B cell (primary cell): Measurements from ENCODE around the gene EEFSEC. TPM values are rescaled to one million over a fixed set of nuclear protein-coding genes. Genes with fewer than 3 reads are reported as not detected.

ENCODE experiments used
- ATAC-seq: fragments of 200-7000 bp; cut with Tn5 transposase; one replicate; pipeline ENCODE4 v1.10.0; 2021; ENCODE audit warnings: low read depth, mild to moderate bottlenecking, moderate number of reproducible peaks, moderate library complexity
- CTCF ChIA-PET: fragments of 350-600 bp; sonication (Branson Sonifier 250); formaldehyde crosslinking; loops from one replicate; lab custom pipeline; 2021; ENCODE audit warnings: antibody characterized with exemption, inconsistent platforms; lab: Charles Lee
- POLR2A ChIA-PET: fragments of 350-600 bp; sonication (Branson Sonifier 250); formaldehyde crosslinking; loops from one replicate; lab custom pipeline; 2021; ENCODE audit warnings: antibody characterized with exemption; lab: Charles Lee
- DNase-seq: peaks from one replicate; pipeline ENCODE4 v3.0.0; 2013
- H2AFZ ChIP-seq: 2 replicates; pipeline ENCODE4 v1.6.1; 2012; ENCODE audit warnings: mild to moderate bottlenecking, low read depth, low read length; ENCODE audit not compliant: insufficient read depth, poor library complexity, severe bottlenecking
- H3K27ac ChIP-seq, 2 donors: 1 replicate in 1 of 2; 2 replicates in 1 of 2; pipeline ENCODE4 v1.5.1; 2012 to 2013; ENCODE audit warnings: low read length in 2 of 2, mild to moderate bottlenecking in 2 of 2, moderate library complexity in 1 of 2
- H3K27me3 ChIP-seq, 4 experiments: fragments of 200-600 bp in 1 of 4; sonication (generic) in 1 of 4; replicated peaks in 1 of 4; 1 replicate in 2 of 4; 2 replicates in 2 of 4; pipeline versions ENCODE4 v1.6.1 to v1.7.0; 2013 to 2016; ENCODE audit warnings: low read length in 3 of 4, mild to moderate bottlenecking in 2 of 4, mixed read lengths in 1 of 4, moderate library complexity in 1 of 4; ENCODE audit not compliant: insufficient read depth in 4 of 4, control insufficient read depth in 3 of 4; ENCODE audit errors: control extremely low read depth in 1 of 4
- H3K36me3 ChIP-seq, 2 experiments: replicated peaks in 1 of 2; 1 replicate in 1 of 2; 2 replicates in 1 of 2; pipeline versions ENCODE4 v1.6.1 to v1.7.1; 2013; ENCODE audit warnings: low read length in 1 of 2; ENCODE audit not compliant: insufficient read depth in 2 of 2, control insufficient read depth in 1 of 2; ENCODE audit errors: control extremely low read depth in 1 of 2, extremely low read depth in 1 of 2
- H3K4me1 ChIP-seq, 2 donors: fragments of 200-600 bp in 1 of 2; sonication (generic) in 1 of 2; 1 replicate in 1 of 2; 2 replicates in 1 of 2; pipeline versions ENCODE4 v1.5.1 to v1.6.1; 2013 to 2017; ENCODE audit warnings: low read length in 2 of 2; ENCODE audit not compliant: control insufficient read depth in 2 of 2, insufficient read depth in 2 of 2
- H3K4me2 ChIP-seq: replicated peaks from 2 replicates; pipeline ENCODE3; 2012; ENCODE audit warnings: mild to moderate bottlenecking, low read depth, low read length; ENCODE audit not compliant: poor library complexity, severe bottlenecking
- H3K4me3 ChIP-seq, 5 experiments: fragments of 200-600 bp in 1 of 5; sonication (generic) in 1 of 5; 1 replicate in 3 of 5; 2 replicates in 2 of 5; pipeline versions ENCODE4 v1.5.1 to v1.7.0; 2011 to 2016; ENCODE audit warnings: low read length in 4 of 5, mild to moderate bottlenecking in 4 of 5, low read depth in 2 of 5, control low read depth in 1 of 5, moderate library complexity in 1 of 5; ENCODE audit not compliant: insufficient read depth in 1 of 5; ENCODE audit errors: control extremely low read depth in 1 of 5, extremely low read depth in 1 of 5
- H3K79me2 ChIP-seq: fragments of 200-600 bp; sonication (generic); one replicate; pipeline ENCODE4 v1.6.0; 2016; ENCODE audit warnings: low read length; ENCODE audit not compliant: control insufficient read depth, insufficient read depth
- H3K9ac ChIP-seq: fragments of 200-600 bp; sonication (generic); 2 replicates; pipeline ENCODE4 v1.6.1; 2017; ENCODE audit warnings: mild to moderate bottlenecking, low read length, moderate library complexity
- H3K9me3 ChIP-seq, 3 donors: one replicate each; pipeline versions ENCODE4 v1.6.1 to v1.7.1; 2013; ENCODE audit warnings: low read length in 2 of 3; ENCODE audit not compliant: control insufficient read depth in 2 of 3, insufficient read depth in 1 of 3; ENCODE audit errors: control extremely low read depth in 1 of 3
- H4K20me1 ChIP-seq: 2 replicates; pipeline ENCODE4 v1.6.0; 2012; ENCODE audit warnings: mild to moderate bottlenecking, low read length; ENCODE audit not compliant: insufficient read depth, control insufficient read depth, poor library complexity, severe bottlenecking
- H3K27ac Mint-ChIP-seq: one replicate; pipeline ENCODE4 v1.8.0; 2021; ENCODE audit warnings: mixed read lengths
- H3K27me3 Mint-ChIP-seq: one replicate; pipeline ENCODE4 v1.8.0; 2021; ENCODE audit warnings: mixed read lengths
- H3K4me1 Mint-ChIP-seq: one replicate; pipeline ENCODE4 v1.8.0; 2021; ENCODE audit warnings: mixed read lengths
- H3K4me3 Mint-ChIP-seq: one replicate; pipeline ENCODE4 v1.8.0; 2021; ENCODE audit warnings: mixed read lengths
- H3K9me3 Mint-ChIP-seq: one replicate; pipeline ENCODE4 v1.8.0; 2022; ENCODE audit warnings: mixed read lengths; ENCODE audit not compliant: insufficient read depth
- CTCF ChIP-seq: fragments of 200-600 bp; IDR thresholded peaks from one replicate; pipeline ENCODE4 v1.8.0; 2022; ENCODE audit warnings: antibody characterized with exemption, mild to moderate bottlenecking
- EZH2 ChIP-seq: IDR thresholded peaks from 2 replicates; pipeline ENCODE4 v1.6.1; 2012; ENCODE audit warnings: borderline replicate concordance, low read depth, mild to moderate bottlenecking, moderate library complexity, low read length; ENCODE audit not compliant: insufficient read depth, poor library complexity, severe bottlenecking
- WGBS: methylation state at CpG from one replicate; pipeline ENCODE4 v1.1.5; 2013; ENCODE audit warnings: missing lambda C conversion rate; ENCODE audit not compliant: insufficient coverage; 5-methylcytosine and 5-hydroxymethylcytosine counted together
- intact Hi-C: fragments of 100-400 bp; cut with micrococcal nuclease; formaldehyde crosslinking; loops from one replicate; pipeline ENCODE4 v1.10.0; 2022
- polyA plus RNA-seq: library from polyadenylated mRNA; depleted of rRNA; stranded (reverse); fragments of >200 nt; gene quantifications from 2 replicates; pipeline ENCODE4 v1.2.3, GENCODE V29; 2012
- total RNA-seq, 2 donors: library from RNA; stranded (reverse); fragments of 120-200 nt in 1 of 2; gene quantifications; 1 replicate in 1 of 2; 2 replicates in 1 of 2; pipeline versions ENCODE4 v1.2.3 to v1.2.4, GENCODE V29; 2013 to 2022

EEFSEC gene
- total and polyA plus RNA-seq, 2 donors (not counting 1 experiment from before 2014, with no cell fraction given) = 17.9 to 18.4 TPM

GRCh38 chr3:128402998-128403397, 249.7 kb downstream of the EEFSEC start:
- CTCF ChIA-PET = no interaction called here
- POLR2A ChIA-PET = no interaction called here

More at GRCh38 chr3:128402998-128403397, 249.7 kb downstream of the EEFSEC start:
- H3K4me2 ChIP-seq = no peak overlapping the region
- ATAC-seq (no peak), DNase-seq (no peak)
- Mint-ChIP-seq H3K27ac (no peak overlapping the region), H3K9me3 (no peaks in the 10 kb centered on the region), H3K4me1 (no peaks in the 10 kb centered on the region), H3K4me3 (no peak overlapping the region), H3K27me3 (no peaks in the 10 kb centered on the region)
- TF ChIP-seq CTCF (no peak), EZH2 (no peak)
- intact Hi-C loops = no loop called here
- no peaks in the 10 kb centered on the region for H3K4me1 ChIP-seq
- H3K4me3 ChIP-seq = no peak overlapping the region
- no peak overlapping the region for H3K27ac ChIP-seq
- H3K27me3 ChIP-seq = no peaks in the 10 kb centered on the region
- no peak overlapping the region for H2AFZ ChIP-seq
- no peaks in the 10 kb centered on the region for H4K20me1 ChIP-seq
- H3K79me2 ChIP-seq = no peaks in the 10 kb centered on the region
- 96% methylated on average over 6 of the region's 6 CpGs for WGBS
- no peak overlapping the region for H3K9ac ChIP-seq
- H3K36me3 ChIP-seq = no peaks in the 10 kb centered on the region
- no peaks in the 10 kb centered on the region for H3K9me3 ChIP-seq
